Renal cortex interstitium (tissue), 11 donors: ENCODE data around the gene SRRM5. TPM values are rescaled to one million over a fixed set of nuclear protein-coding genes. Genes with fewer than 3 reads are reported as not detected.
"Not testable (repeated sequence)": the region's sequence is repeated elsewhere in the genome, so short reads cannot be mapped to it uniquely, and the experiment has no call there.

Experiments
- DNase-seq, 11 donors: peaks; one replicate each; pipeline ENCODE4 v3.0.0-alpha.2; 2013; ENCODE audit warnings: low read depth in 9 of 11, low spot score in 4 of 11; ENCODE audit errors: extremely low read depth in 1 of 11
- polyA plus RNA-seq, 3 donors: library from polyadenylated mRNA; unstranded; fragments of 120-200 nt; gene quantifications; one replicate each; pipeline ENCODE4 v1.2.1, GENCODE V29; 2013; ENCODE audit not compliant: insufficient read length in 3 of 3

Gene SRRM5
- polyA plus RNA-seq, 3 donors, result 0.67 to 2.1 (median 0.70) TPM

GRCh38 chr19:43584484-43584883, 27.4 kb upstream of the SRRM5 start:
- no peak for DNase-seq

GRCh38 chr19:43586346-43586745, 25.5 kb upstream of the SRRM5 start:
- DNase-seq, result no peak

GRCh38 chr19:43587029-43587428, 24.9 kb upstream of the SRRM5 start:
- not testable (repeated sequence) for DNase-seq

GRCh38 chr19:43589277-43589676, 22.6 kb upstream of the SRRM5 start:
- DNase-seq, result no peak

GRCh38 chr19:43589678-43590077, 22.2 kb upstream of the SRRM5 start:
- no peak for DNase-seq

- no peak for DNase-seq
Measured at GRCh38 chr19:43591904-43592772, 19.8 kb upstream of the SRRM5 start.

GRCh38 chr19:43592800-43593350, 19.0 kb upstream of the SRRM5 start:
- no peak for DNase-seq

GRCh38 chr19:43594081-43594697, 17.7 kb upstream of the SRRM5 start:
- DNase-seq, result no peak

- peak in 3 of 11 donors; percentile 39 to 62 (median 46) for DNase-seq
Measured at GRCh38 chr19:43594710-43595604, 16.9 kb upstream of the SRRM5 start.

GRCh38 chr19:43595605-43595998, 16.3 kb upstream of the SRRM5 start:
- DNase-seq, result no peak

GRCh38 chr19:43595999-43596841, 15.7 kb upstream of the SRRM5 start, which contains the start of the genes IRGQ and ZNF576:
TSS of gene IRGQ (minus strand) at chr19:43596134. CDS start at chr19:43595338, 796 bp downstream.
TSS of gene ZNF576 (plus strand) at chr19:43596595. CDS start at chr19:43597109, 514 bp downstream.
- DNase-seq, result peak; percentile 99 to 100 (median 100)

- no peak for DNase-seq
Measured at GRCh38 chr19:43596842-43597461, 14.9 kb upstream of the SRRM5 start.

- DNase-seq, result no peak
Measured at GRCh38 chr19:43597876-43598275, 14.0 kb upstream of the SRRM5 start.

- DNase-seq, result no peak
Measured at GRCh38 chr19:43598445-43599240, 13.2 kb upstream of the SRRM5 start.

- DNase-seq, result no peak
Measured at GRCh38 chr19:43599635-43600295, 12.1 kb upstream of the SRRM5 start.

- DNase-seq, result not testable (repeated sequence)
Measured at GRCh38 chr19:43600326-43600725, 11.6 kb upstream of the SRRM5 start.
